ENCODE data around the gene OMP.

OMP gene

GRCh38 chr11:77091146-77091940, 11.3 kb upstream of the OMP start:
- TF ChIP-seq FOXM1 (IDR thresholded peaks at IDR 0.05; ENCODE audit: borderline replicate concordance, low read depth) (no peak), EGR1 (IDR thresholded peaks at IDR 0.05) (no peak), NFIC (IDR thresholded peaks at IDR 0.05) (no peak), USF1 (IDR thresholded peaks at IDR 0.05) (no peak), YY1 (IDR thresholded peaks at IDR 0.05; ENCODE audit: low read depth) (0 out of 2 replicates have a peak, but pooled peaks have one; percentile 48), ZBTB7A (IDR thresholded peaks at IDR 0.05; ENCODE audit: low read depth) (no peak), RAD21 (IDR thresholded peaks at IDR 0.05; ENCODE audit: low read depth) (peak; percentile 98), CEBPB (IDR thresholded peaks at IDR 0.05) (no peak)

- no peak for TF ChIP-seq USF1 (IDR thresholded peaks at IDR 0.05)
- TF ChIP-seq NFIC (IDR thresholded peaks at IDR 0.05), result no peak
- TF ChIP-seq MAX (IDR thresholded peaks at IDR 0.05), result no peak
Measured at GRCh38 chr11:77092382-77092781, 10.3 kb upstream of the OMP start.

GRCh38 chr11:77093056-77093891, 9.4 kb upstream of the OMP start:
- no peak for TF ChIP-seq CEBPB (IDR thresholded peaks at IDR 0.05)
- no peak for TF ChIP-seq YY1 (IDR thresholded peaks at IDR 0.05; ENCODE audit: low read depth)
- no peak for TF ChIP-seq TAF1 (IDR thresholded peaks at IDR 0.05; ENCODE audit: low read depth)
- no peak for TF ChIP-seq CREB1 (IDR thresholded peaks at IDR 0.05; ENCODE audit: low read depth)
- no peak for TF ChIP-seq USF1 (IDR thresholded peaks at IDR 0.05)
- no peak for TF ChIP-seq ZBTB7A (IDR thresholded peaks at IDR 0.05; ENCODE audit: low read depth)
- no peak for TF ChIP-seq NFIC (IDR thresholded peaks at IDR 0.05)
- no peak for TF ChIP-seq EP300 (IDR thresholded peaks at IDR 0.05; ENCODE audit: borderline replicate concordance)
- TF ChIP-seq EGR1 (IDR thresholded peaks at IDR 0.05), result no peak
- no peak for TF ChIP-seq TCF12 (IDR thresholded peaks at IDR 0.05; ENCODE audit: low read depth)
- TF ChIP-seq FOXM1 (IDR thresholded peaks at IDR 0.05; ENCODE audit: borderline replicate concordance, low read depth), result no peak
- no peak for TF ChIP-seq TEAD4 (IDR thresholded peaks at IDR 0.05)

GRCh38 chr11:77093987-77094840, 8.4 kb upstream of the OMP start:
- TF ChIP-seq NFIC (IDR thresholded peaks at IDR 0.05), result peak; percentile 67
- TF ChIP-seq TEAD4 (IDR thresholded peaks at IDR 0.05), result no peak

- TF ChIP-seq ZBTB7A (IDR thresholded peaks at IDR 0.05; ENCODE audit: low read depth), result no peak
- TF ChIP-seq CREB1 (IDR thresholded peaks at IDR 0.05; ENCODE audit: low read depth), result no peak
- no peak for TF ChIP-seq EGR1 (IDR thresholded peaks at IDR 0.05)
- no peak for TF ChIP-seq RAD21 (IDR thresholded peaks at IDR 0.05; ENCODE audit: low read depth)
Measured at GRCh38 chr11:77094841-77095365, 7.7 kb upstream of the OMP start.

- TF ChIP-seq EGR1 (IDR thresholded peaks at IDR 0.05) (no peak), USF1 (IDR thresholded peaks at IDR 0.05) (no peak), NFIC (IDR thresholded peaks at IDR 0.05) (no peak), TEAD4 (IDR thresholded peaks at IDR 0.05) (no peak)
Measured at GRCh38 chr11:77095551-77096490, 6.8 kb upstream of the OMP start.

- TF ChIP-seq RAD21 (IDR thresholded peaks at IDR 0.05; ENCODE audit: low read depth) (no peak), YY1 (IDR thresholded peaks at IDR 0.05; ENCODE audit: low read depth) (no peak), MAX (IDR thresholded peaks at IDR 0.05) (no peak), EGR1 (IDR thresholded peaks at IDR 0.05) (no peak), FOXM1 (IDR thresholded peaks at IDR 0.05; ENCODE audit: borderline replicate concordance, low read depth) (no peak), NFIC (IDR thresholded peaks at IDR 0.05) (no peak), TEAD4 (IDR thresholded peaks at IDR 0.05) (no peak), REST (IDR thresholded peaks at IDR 0.05; ENCODE audit: low read depth) (no peak), TCF12 (IDR thresholded peaks at IDR 0.05; ENCODE audit: low read depth) (no peak), ZBTB7A (IDR thresholded peaks at IDR 0.05; ENCODE audit: low read depth) (no peak), CEBPB (IDR thresholded peaks at IDR 0.05) (no peak), USF1 (IDR thresholded peaks at IDR 0.05) (no peak), CREB1 (IDR thresholded peaks at IDR 0.05; ENCODE audit: low read depth) (no peak), TAF1 (IDR thresholded peaks at IDR 0.05; ENCODE audit: low read depth) (no peak), EP300 (IDR thresholded peaks at IDR 0.05; ENCODE audit: borderline replicate concordance) (no peak)
Measured at GRCh38 chr11:77096591-77097019, 6.0 kb upstream of the OMP start.

All from Ishikawa (cell line).